Fibroblast of skin of left quadriceps (primary cell): ENCODE data around the gene ZNF597.
A peak's percentile ranks its signal among the peaks of the same experiment; 100 is the strongest.

Source experiments
- DNase-seq, 2 experiments: peaks; one replicate each; pipeline ENCODE4 v3.0.0-alpha.2; 2013; ENCODE audit warnings: low read depth in 2 of 2

The ZNF597 gene

GRCh38 chr16:3443108-3444031, at the start of gene ZNF597, which contains the start of gene NAA60:
Gene ZNF597, minus strand, starts transcription at chr16:3443504. Its CDS starts 351 bp downstream, at chr16:3443153.
Gene NAA60, plus strand, starts transcription at chr16:3443680. Its CDS starts 32,548 bp downstream, at chr16:3476228.
- peak; percentile 83 for DNase-seq

GRCh38 chr16:3492356-3492755, 49.1 kb upstream of the ZNF597 start:
- DNase-seq, result no peak

- DNase-seq, result no peak
Observed at GRCh38 chr16:3490911-3491629, 47.8 kb upstream of the ZNF597 start.

- DNase-seq, result no peak
Observed at GRCh38 chr16:3488801-3489200, 45.5 kb upstream of the ZNF597 start.

GRCh38 chr16:3487521-3488410, 44.5 kb upstream of the ZNF597 start:
- DNase-seq, result no peak

- no peak for DNase-seq
Observed at GRCh38 chr16:3486506-3487215, 43.4 kb upstream of the ZNF597 start.

GRCh38 chr16:3485821-3486505, 42.7 kb upstream of the ZNF597 start:
- DNase-seq, result no peak

- DNase-seq, result no peak
Observed at GRCh38 chr16:3485097-3485745, 41.9 kb upstream of the ZNF597 start.

- no peak for DNase-seq
Observed at GRCh38 chr16:3484318-3485096, 41.2 kb upstream of the ZNF597 start.

- no peak for DNase-seq
Observed at GRCh38 chr16:3482659-3483241, 39.4 kb upstream of the ZNF597 start.

- no peak for DNase-seq
Observed at GRCh38 chr16:3481696-3482658, 38.7 kb upstream of the ZNF597 start.

GRCh38 chr16:3480901-3481695, 37.8 kb upstream of the ZNF597 start:
- DNase-seq, result no peak

GRCh38 chr16:3479654-3480216, 36.4 kb upstream of the ZNF597 start:
- no peak for DNase-seq

- no peak for DNase-seq
Observed at GRCh38 chr16:3478242-3478925, 35.1 kb upstream of the ZNF597 start.

GRCh38 chr16:3476409-3476808, 33.1 kb upstream of the ZNF597 start:
- DNase-seq, result no peak
